Neutrophil (primary cell): Measurements from ENCODE around the gene C19orf73.
A peak's percentile ranks its signal among the peaks of the same experiment; 100 is the strongest.

ENCODE experiments used
- H3K27ac ChIP-seq: fragments of 200-600 bp; sonication (generic); 2 replicates; pipeline ENCODE4 v1.5.1; 2016; ENCODE audit warnings: mild to moderate bottlenecking, moderate library complexity
- H3K27me3 ChIP-seq: fragments of 200-600 bp; sonication (generic); 2 replicates; pipeline ENCODE4 v1.6.0; 2016; ENCODE audit warnings: mild to moderate bottlenecking
- H3K36me3 ChIP-seq: fragments of 200-600 bp; sonication (generic); 2 replicates; pipeline ENCODE4 v1.5.1; 2017
- H3K4me1 ChIP-seq, 2 experiments: fragments of 200-600 bp in 1 of 2; sonication (generic) in 1 of 2; 1 replicate in 1 of 2; 2 replicates in 1 of 2; pipeline versions ENCODE4 v1.5.1 to v1.6.1; 2013 to 2016; ENCODE audit warnings: low read depth in 1 of 2, low read length in 1 of 2, mild to moderate bottlenecking in 1 of 2, moderate library complexity in 1 of 2; ENCODE audit not compliant: control insufficient read depth in 1 of 2, insufficient read depth in 1 of 2
- H3K4me3 ChIP-seq, 2 experiments: fragments of 200-600 bp in 1 of 2; sonication (generic) in 1 of 2; 1 replicate in 1 of 2; 2 replicates in 1 of 2; pipeline ENCODE4 v1.5.1; 2013 to 2016; ENCODE audit warnings: low read depth in 1 of 2, low read length in 1 of 2, mild to moderate bottlenecking in 1 of 2, moderate library complexity in 1 of 2
- H3K9me3 ChIP-seq: fragments of 200-600 bp; sonication (generic); 2 replicates; pipeline ENCODE4 v1.5.1; 2016
- CTCF ChIP-seq: fragments of 200-600 bp; sonication (generic); IDR thresholded peaks from 2 replicates; pipeline ENCODE4 v1.5.1; 2016; ENCODE audit warnings: antibody characterized with exemption

Gene C19orf73

GRCh38 chr19:49118565-49119410, at the start of gene C19orf73:
Gene C19orf73, minus strand, starts transcription at chr19:49119143. Its CDS starts 121 bp downstream, at chr19:49119022.
- Histone ChIP-seq H3K27me3 (peaks cover 69% of the 10 kb centered on the region), H3K27ac (peak within 1 kb of the TSS; percentile 66), H3K9me3 (no peaks in the 10 kb centered on the region), H3K4me1 (peaks cover 33 to 45% of the 10 kb centered on the region in 2 experiments), H3K36me3 (no peaks in the 10 kb centered on the region), H3K4me3 (peak within 1 kb of the TSS; percentile 72 to 77)
- TF ChIP-seq CTCF, result peak; percentile 21

GRCh38 chr19:49168421-49168820, 49.5 kb upstream of the C19orf73 start:
- Histone ChIP-seq H3K4me1 (no peaks in the 10 kb centered on the region), H3K4me3 (no peak overlapping the region), H3K27me3 (peaks cover 14% of the 10 kb centered on the region), H3K36me3 (no peaks in the 10 kb centered on the region), H3K27ac (no peak overlapping the region), H3K9me3 (no peaks in the 10 kb centered on the region)
- TF ChIP-seq CTCF, result no peak

GRCh38 chr19:49167857-49168409, 49.0 kb upstream of the C19orf73 start:
- no peak for TF ChIP-seq CTCF
- Histone ChIP-seq H3K36me3 (no peaks in the 10 kb centered on the region), H3K27ac (no peak overlapping the region), H3K4me1 (no peaks in the 10 kb centered on the region), H3K9me3 (no peaks in the 10 kb centered on the region), H3K4me3 (no peak overlapping the region), H3K27me3 (peaks cover 14% of the 10 kb centered on the region)

- Histone ChIP-seq H3K27me3 (peaks cover 21% of the 10 kb centered on the region), H3K36me3 (no peaks in the 10 kb centered on the region), H3K27ac (no peak overlapping the region), H3K4me3 (no peak overlapping the region), H3K4me1 (no peaks in the 10 kb centered on the region), H3K9me3 (no peaks in the 10 kb centered on the region)
- no peak for TF ChIP-seq CTCF
These were observed 46.9 kb upstream of the C19orf73 start for GRCh38 chr19:49165865-49166301.

- Histone ChIP-seq H3K27ac (no peak overlapping the region), H3K27me3 (peaks cover 26% of the 10 kb centered on the region), H3K4me1 (no peaks in the 10 kb centered on the region), H3K4me3 (no peak overlapping the region), H3K9me3 (no peaks in the 10 kb centered on the region), H3K36me3 (no peaks in the 10 kb centered on the region)
- TF ChIP-seq CTCF, result no peak
These were observed 46.3 kb upstream of the C19orf73 start for GRCh38 chr19:49165111-49165750.
